Cardiac septum (tissue), 1 donor: ENCODE results near the gene NTSR1. TPM values are rescaled to one million over a fixed set of nuclear protein-coding genes. Genes with fewer than 3 reads are reported as not detected.

Experiments used
- DNase-seq: peaks from one replicate; pipeline ENCODE4 v3.0.0-alpha.2; 2020; ENCODE audit warnings: low spot score
- intact Hi-C: fragments of 100-400 bp; cut with DNase I; formaldehyde crosslinking; loops from one replicate; pipeline ENCODE4 v1.14.0; 2022
- total RNA-seq: library from RNA; stranded (reverse); fragmentation: NEBNext Ultra II Directional; extraction: Animal tissue kit (Norgen Biotek cat#: 25700); gene quantifications from one replicate; pipeline ENCODE4 v1.2.1, GENCODE V29; 2021
- donor health status: DM: no; HTN: no; CAD: no.

Gene NTSR1
- total RNA-seq, 1 donor from 2014 or later, result 0.08 TPM

DNA sequence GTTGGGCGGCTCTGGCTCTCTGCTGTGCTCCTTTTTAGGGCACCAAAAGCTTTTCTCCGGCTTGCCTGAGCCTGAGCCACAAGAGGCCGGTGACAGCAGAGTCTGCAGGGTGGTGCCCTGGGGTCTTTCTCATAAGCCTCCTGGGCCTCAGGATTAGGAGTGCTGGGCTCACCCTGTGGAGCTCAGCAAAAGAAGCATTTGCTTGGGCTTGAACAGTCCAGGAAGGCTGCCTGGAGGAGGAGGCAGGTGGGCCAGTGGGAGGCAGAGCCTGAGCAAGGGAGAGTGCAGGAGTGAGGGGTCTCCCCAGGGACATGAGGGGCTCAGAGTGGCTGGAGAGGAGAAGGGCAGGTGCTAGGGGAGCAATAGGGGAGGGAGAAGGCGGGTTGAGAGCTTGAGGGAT lies 54.8 kb downstream of the NTSR1 start:
- intact Hi-C loops, result no loop called here
- no peak for DNase-seq

DNA sequence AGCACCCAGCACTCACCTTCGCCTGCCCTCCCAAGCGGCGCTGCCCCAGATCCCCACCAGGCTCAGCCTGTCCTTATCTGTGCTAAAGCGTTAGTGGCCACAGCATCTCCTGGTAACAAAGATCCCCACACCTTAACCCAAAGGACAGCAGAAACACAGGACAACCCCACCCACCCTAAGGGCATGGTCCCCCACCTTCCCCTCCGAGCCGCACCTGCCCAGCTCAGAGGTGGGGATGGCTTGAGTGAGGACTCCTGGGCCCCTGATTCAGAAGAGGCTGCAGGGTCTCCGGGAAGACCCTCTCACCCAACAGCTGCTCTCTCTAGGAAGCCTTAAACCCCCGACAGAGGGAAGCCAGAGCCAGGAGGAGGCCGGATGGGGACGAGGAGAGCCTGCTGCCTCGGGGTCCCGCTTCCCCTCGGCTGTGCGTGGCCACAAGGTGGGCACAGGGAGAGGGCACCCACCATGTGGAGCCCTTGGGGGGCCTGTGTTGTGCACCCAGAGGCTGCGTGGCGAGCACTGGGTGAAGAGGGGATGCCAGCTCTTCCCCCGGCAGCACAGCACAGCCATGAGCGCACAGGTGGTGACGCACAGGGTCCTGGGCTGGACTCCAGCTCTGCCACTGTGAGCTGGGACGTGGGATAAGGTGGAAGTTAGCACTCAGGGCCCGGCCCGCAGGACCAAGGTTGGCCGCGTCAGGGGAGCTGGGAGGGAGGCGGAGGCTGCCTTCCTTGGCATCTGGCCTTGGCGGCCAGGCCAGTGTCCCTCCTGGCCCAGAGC lies 55.7 kb downstream of the NTSR1 start:
- intact Hi-C loops, result no loop called here
- DNase-seq, result no peak

DNA sequence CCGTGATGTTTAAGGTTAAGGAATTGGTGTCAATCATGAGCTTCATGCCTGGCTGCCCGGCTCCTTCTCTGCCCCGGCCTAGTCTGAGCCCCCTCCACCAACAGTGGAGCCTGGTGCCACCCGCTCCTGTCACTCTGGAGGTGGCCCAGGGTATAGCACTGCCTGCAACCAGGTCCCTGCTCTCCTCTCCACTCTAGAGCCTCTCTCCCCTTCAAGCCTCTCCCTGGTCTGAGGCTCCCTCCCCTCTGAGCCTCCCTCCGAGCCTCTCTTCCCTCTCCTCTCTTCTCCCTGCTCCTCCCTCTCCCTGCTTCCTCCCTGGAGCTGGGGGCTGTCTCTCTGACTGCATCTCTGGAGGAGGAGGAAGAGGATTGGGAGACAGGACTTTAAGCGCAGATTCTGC lies 56.4 kb downstream of the NTSR1 start:
- intact Hi-C loops, result no loop called here
- DNase-seq, result no peak

DNA sequence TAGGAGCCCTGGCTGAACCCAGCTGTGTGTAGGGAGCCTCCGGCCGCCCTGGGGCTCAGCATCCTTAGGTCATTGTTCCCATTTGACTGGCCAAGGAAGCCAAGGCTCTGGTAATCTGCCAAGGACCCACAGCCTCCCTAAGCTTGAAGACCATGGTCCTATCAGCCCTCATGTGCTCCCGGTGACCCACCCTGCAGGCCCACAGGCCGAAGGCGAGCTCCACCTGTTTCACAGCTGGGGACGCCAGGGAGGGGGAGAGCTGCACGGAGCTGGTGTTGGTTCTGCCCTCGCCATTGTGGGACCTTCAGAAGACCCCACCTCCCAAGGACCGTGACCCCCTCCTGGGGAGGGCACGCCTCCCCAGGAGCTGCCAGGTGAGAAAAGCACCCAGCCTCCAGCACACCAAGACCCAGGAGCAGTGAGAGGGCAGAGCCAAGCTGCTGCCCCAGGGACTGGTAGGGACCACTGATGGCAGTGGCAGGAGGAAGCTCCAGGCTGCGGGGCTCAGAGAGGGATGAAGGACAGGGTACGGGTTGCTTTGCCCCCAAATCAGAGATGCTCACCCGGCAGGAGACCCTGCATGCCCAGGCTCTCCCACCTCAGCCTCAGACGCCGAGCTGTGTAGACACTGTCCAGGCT lies 56.9 kb downstream of the NTSR1 start:
- intact Hi-C loops, result no loop called here
- DNase-seq, result no peak

DNA sequence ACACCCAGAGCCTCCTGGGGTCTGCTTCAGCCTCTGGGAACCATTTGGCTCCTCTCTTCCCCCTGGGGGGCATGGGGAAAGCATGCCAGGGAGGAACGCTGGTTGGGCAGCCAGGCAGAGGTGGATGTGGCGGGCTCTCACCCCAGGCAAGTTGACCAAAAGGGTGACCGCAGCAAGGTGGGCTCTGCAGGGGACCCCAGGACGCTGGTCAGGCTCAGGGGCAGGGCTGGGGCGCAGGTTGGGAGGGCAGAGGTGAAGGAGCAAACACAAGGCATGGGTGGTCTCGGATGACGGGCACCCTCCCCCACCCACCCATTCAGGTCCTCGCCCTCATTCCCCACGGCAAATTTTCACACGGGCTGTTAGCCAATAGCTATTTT lies 57.4 kb downstream of the NTSR1 start:
- no peak for DNase-seq
- intact Hi-C loops, result no loop called here

DNA sequence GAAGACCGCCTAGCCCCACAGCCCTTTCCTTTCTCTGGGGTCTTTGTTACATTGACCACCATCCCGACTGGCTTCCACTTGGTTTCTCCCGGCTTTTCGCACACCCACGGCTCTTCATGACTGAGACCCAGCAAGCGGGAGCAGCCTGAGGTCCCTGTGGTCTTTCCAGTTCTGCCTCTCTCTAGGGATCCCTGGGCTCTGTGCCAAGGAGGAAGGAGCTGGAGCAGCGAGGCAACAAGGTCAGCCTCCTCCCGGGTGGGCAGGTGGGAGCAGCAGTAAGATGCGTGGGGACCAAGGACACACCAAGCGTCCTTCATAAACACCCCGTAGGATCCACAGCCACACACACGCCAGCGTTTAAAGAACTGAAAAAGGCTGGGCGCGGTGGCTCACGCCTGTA lies 58.1 kb downstream of the NTSR1 start:
- no peak for DNase-seq

DNA sequence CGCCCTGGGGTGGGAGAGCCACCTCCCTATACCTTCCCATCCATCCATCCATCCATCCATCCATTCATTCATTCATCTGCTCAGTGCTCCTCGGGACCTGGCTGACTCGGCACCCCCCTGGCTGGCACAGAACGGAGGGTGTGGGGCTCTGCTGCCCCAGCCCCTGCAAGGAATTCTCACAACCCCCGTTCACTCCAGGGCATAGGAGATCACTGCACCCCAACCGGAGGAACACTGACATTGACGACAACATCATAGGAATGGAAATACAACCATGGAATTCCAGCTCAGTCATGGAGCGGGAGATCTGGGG lies 59.6 kb downstream of the NTSR1 start:
- no peak for DNase-seq
- intact Hi-C loops, result no loop called here

More for the DNA sequence above, 58.1 kb downstream of the NTSR1 start:
- intact Hi-C loops, result no loop called here

DNA sequence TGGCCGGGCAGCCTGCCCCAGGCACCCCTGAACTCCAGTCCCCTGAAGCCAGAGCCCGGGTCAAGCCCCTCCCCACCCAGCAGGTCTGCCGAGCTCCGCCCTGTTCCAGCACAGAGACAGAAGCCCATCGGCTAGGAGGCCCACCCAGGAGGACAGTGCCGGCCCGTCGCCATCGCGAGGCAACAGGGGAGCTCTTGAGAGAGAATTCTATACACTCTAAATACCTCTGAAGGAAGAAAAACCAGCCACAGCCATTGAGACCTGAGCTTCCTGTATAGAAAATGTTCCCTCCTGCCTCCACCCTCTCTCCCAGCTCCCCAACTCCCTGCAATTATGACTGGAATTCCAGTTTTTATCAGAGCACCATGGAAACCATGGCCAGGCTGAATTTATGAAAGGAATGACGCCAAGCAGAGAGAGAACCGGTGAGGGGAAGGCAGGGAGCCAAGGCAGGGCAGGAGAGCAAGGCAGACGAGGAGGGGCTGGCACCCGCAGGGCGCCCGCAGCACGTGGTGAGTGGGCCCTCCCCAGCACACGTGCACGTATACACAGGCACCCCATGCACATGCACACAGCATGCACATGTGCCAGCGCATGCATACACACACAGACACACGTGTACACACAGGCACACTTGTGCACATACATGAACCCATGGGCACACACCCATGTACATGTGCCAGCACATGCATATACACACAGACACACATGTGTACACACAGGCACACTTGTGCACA lies 60.1 kb downstream of the NTSR1 start:
- DNase-seq, result no peak
- intact Hi-C loops, result no loop called here

DNA sequence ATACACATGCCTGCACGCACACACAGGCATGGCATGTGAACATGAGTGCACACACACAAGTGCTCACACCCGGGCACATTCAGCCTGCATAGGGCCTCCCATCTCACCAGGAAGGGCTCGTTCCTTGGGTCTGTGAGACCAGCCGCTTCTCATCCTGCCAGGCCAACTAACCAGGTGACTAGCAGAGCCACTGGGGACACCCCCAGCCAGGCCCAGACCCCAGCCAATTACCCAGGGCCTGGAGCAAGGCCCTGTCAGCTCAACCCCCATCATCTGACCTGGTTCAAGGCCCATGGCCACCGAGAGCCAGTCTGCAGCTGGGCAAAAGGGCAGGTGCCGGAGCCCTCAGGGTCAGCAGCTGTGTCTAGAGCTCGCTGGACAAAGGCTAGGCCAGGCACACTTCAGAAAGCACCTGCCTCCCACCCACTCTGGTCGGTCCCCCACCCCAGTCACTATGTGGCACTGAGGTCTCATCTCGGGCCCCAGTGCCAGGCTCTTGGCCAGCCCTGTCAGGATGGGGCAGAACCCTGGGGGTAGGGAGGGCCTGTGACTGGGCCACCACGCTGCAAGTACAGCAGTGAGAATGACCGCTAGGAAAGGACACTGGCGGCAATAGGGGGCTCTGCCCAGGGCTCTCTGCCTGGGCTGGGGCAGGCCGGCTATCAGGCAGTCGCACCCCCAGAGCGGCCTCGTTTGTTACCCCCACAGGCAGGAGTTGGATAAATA lies 60.9 kb downstream of the NTSR1 start:
- intact Hi-C loops, result no loop called here
- no peak for DNase-seq

DNA sequence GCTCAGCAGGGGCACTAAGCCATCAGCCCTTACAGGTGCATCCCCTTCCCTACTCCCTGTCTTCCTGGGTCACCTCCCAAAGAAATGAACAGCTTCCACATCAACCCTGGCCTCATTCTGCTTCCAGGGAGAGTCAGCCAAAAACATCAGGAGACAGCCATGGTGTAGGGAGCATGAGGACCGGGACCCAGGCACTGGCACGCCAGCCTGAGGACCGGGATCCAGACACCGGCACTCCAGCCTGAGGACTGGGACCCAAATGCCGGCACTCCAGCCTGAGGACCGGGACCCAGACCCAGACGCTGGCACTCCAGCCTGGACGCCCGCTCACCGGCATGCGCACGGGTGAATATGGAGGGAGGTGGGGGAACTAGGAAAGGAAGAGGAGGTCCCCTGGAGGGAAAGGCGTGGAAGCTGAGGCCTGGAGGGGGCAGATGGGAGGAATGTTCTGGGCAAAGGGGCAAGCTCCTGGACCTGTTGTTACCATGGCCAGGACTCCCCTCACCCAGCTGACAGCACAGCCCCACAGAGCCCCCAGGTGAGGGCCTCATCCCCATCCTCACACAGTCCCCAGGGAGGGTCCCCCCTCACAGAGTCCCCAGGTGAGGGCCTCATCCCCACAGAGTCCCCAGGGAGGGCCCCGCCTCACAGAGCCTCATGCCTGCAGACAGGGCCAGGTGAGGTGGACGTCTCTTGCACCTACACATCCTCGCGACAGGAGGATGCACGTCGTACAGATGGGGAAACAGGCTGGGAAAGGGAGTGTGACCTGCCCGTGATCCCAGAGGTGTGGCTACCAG lies 61.7 kb downstream of the NTSR1 start:
- no peak for DNase-seq
- intact Hi-C loops, result no loop called here

DNA sequence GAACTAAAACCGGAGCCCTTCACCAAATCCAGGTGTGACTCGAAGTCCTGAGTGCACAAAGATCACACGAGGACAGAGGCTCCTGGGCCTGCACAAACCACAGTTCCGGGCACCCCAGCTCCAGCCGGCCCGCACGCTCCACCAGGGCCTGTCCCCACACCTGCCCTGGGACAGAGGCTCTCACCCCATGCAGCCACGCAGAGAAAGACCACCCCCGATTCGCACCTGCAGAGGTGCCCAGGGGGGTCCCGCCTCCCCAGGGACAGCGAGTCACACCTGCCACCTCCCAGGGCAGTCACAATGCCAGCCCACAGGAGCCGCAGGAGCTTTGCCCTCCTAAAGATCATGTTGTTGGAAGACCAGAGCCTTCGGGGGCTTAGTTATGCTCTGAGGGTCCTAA lies 62.3 kb downstream of the NTSR1 start:
- no peak for DNase-seq
- intact Hi-C loops, result no loop called here

DNA sequence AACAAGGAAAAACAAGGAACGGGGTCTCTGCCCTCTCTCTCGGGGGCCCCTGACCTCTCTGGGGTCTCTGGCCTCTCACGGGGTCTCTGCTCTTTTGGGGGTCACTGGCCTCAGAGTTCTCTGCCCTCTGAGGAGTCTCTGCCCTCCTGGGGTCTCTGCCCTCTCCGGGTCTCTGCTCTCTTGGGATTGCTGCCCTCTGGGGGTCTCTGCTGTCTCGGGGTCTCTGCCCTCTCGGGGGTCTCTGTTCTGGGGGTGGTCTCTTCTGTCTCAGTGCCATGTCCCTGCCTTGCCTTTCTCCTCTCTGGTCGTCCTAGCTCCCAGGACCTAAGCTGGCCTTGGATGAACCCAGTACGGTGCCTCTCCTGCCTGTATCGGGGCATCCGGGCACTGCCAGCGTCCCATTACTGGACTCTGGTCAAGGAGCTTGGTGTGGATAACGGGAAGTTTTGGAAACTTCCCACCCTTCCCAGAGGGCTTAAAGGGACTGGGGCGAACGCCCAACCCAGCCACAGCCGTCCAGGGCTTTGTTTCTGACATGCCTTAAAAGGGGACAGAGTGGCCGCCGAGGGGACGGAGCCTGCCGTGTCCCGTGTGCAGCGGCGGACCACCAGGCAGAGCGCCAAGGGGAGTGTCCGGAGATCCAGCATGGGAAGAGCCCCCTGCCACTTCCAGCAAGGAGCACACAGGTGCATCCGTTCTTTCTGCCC lies 62.9 kb downstream of the NTSR1 start:
- no peak for DNase-seq
- intact Hi-C loops, result no loop called here

DNA sequence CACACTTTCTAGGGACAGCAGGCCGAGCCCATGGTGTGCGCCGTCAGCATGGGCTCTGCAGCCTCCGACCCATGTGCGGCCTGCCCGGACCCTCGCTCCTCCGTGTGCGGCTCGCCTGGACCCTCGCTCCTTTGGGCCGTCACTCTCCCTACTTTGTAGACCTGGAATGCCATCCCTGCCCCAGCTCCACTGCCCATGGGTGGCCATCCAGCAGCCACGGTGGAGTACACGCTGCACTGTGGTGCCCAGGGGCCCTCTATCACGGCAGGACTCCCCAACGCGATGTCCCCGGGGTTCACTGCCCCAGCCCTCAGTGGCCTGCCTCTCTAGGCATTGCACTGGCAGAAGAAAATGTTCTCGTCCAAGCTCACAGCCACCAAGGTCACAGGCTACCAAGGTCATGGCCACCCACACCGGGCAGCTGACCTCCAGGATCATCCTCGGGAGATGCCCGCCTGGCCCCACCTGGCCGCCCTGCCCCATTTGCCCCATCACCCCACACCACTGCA lies 63.5 kb downstream of the NTSR1 start:
- intact Hi-C loops, result no loop called here

DNA sequence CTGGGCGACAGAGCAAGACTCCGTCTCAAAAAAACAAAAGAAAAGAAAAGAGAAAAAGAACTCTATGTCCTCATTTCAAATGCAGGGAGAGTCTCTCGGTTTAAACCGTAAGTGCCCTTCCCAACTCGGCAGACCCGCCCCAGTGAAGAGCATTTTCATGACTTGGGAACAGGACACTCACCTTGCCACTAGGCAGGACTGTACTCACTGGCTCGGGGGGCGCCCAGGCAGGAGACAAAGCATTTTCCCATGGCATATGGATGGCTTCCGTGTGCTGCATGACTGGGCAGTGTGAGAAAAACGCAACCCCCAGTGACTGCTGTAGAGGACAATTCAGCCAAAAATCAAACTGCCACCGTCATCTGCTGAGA lies 64.0 kb downstream of the NTSR1 start:
- no peak for DNase-seq
- intact Hi-C loops, result no loop called here

More for the DNA sequence above, 63.5 kb downstream of the NTSR1 start:
- DNase-seq, result no peak

DNA sequence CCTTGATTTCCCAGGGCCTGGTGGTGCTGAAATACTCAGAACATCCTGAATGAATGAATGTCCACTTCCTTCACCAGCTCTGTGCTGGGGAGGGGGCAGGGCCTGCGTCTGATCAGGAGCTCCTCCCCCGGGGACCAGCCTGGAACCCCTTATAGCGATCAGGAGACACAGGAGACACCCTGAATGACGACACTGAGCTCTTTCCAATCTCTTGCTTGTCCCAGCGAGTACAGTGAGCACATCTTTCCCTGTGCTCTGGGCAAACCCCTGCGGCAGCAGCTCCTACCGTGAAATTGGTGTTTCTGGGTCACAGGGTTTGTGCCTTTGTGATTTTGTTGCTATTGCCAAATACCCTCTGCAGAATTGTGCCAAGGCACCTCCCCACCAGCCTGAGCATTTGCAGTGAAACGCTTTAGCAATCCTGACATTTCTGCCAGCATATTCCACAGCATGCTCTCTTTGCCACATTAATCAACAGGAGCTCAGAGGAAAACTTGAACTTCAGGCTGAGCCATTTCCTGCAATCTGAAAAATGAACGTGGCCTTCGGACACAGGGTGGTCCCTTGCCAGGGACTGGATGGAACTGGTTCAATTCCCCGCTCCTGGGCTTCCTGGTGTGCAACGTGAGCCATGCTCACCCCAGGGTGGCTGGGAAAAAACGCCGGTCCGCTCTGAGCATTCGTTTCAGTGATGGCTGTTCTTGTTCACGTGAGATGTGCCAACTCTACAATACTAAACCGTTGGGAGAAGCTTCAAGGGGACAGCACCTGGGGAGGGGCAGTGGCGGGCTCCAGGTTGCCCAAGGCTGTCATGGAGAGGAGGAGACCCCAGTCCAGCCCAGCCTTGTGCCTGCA lies 64.6 kb downstream of the NTSR1 start:
- DNase-seq, result no peak
- intact Hi-C loops, result no loop called here

DNA sequence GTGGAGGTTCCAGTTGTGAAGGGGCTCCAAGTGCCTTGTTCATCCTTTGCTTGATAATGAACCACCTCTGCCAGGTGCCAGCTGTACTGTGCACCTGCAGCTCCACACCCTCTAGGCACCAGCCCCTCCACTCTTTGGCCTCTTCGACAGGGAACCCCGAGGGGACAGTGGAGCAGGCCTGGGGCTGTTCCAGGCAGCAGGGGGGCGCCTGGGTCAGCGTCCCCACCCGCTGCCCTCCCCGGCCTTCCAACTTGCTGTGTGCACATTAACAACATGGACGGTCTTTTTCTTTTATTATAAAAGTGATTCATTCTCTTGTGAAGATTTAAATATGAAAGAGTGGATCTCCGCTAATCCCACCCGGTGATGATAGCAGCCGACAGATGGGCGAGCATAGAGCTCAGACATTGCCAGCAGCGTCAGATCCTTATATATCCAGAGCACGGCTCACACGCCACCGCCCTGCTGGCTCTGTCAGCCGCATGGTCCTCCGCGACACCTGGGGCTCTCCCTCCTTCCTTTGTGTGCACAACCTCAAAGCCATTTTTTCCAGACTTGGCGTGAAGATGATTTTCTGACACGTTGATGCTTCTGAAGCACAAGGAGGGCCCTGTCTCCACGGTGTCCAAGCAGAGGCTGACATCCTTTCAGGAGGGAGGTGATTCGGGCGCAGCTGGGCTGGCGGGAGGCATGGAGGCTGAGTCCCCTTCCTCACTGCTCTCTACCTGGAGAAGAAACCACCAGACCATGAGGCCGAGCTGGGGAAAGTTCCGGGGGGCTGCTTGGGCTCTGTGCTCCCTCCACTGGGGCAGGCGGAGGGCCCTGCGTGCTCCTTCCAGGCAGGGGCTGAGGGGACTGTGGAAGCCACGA lies 65.4 kb downstream of the NTSR1 start:
- intact Hi-C loops, result no loop called here
- DNase-seq, result no peak

DNA sequence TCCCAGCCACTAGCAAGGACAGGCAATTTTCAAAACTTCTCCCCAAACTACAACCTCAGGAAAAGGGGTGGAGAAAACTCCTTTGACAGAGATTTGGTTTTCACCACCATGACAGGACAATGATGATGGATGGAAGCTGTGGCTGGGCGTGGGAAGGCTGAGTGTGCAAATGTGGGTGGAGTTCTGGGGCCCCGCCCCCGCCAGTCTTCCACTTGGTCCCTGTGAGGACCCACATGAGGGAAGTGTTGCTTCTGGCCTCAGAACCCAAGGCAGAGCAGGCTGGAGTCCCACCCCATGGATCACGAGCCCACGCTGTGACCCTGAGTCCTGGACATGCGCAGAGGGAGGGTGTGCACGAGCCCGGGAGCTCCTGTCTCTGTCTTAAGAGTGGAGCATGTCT lies 66.1 kb downstream of the NTSR1 start:
- DNase-seq, result no peak
- intact Hi-C loops, result no loop called here
